ENCODE measurements around the gene SIL1. TPM values are rescaled to one million over a fixed set of nuclear protein-coding genes. Genes with fewer than 3 reads are reported as not detected.
A peak's percentile ranks its signal among the peaks of the same experiment; 100 is the strongest.

The SIL1 gene
- total and polyA plus RNA-seq, 2 of the 13 experiments (the other 11 are each of a cell fraction or from before 2014, with no cell fraction given): 26.0 to 30.0 TPM

GRCh38 chr5:139245637-139246339, 47.6 kb upstream of the SIL1 start:
- peak overlapping the region; percentile 39 for H3K4me2 ChIP-seq (ENCODE audit: low read depth, low read length)
- no peak overlapping the region for H3K27ac ChIP-seq (ENCODE audit: extremely low read length, insufficient read depth, low read length)
- ATAC-seq (no peak), FAIRE-seq (no peak), DNase-seq (ENCODE audit: low spot score) (no peak)
- H3K79me2 ChIP-seq (ENCODE audit: insufficient read depth, low read length): no peaks in the 10 kb centered on the region
- no peak overlapping the region for H2AFZ ChIP-seq (ENCODE audit: low read length)
- intact Hi-C loops (cut with micrococcal nuclease; ENCODE audit: unreplicated experiment): no loop called here
- H3K9ac ChIP-seq (ENCODE audit: insufficient read depth, low read depth, low read length): no peak overlapping the region
- TF ChIP-seq HNRNPUL1 (IDR thresholded peaks at IDR 0.05; ENCODE audit: low read depth, low read length) (no peak), ZFP90 (CRISPR knock-in tag; IDR thresholded peaks at IDR 0.05; ENCODE audit: borderline replicate concordance) (no peak), SRSF9 (IDR thresholded peaks at IDR 0.05; ENCODE audit: borderline replicate concordance, insufficient read depth, low read depth, low read length, poor library complexity, severe bottlenecking) (no peak), ZNF280D (CRISPR knock-in tag; IDR thresholded peaks at IDR 0.05) (no peak), ZBTB2 (CRISPR knock-in tag; IDR thresholded peaks at IDR 0.05; ENCODE audit: low read depth) (no peak), HNF1B (CRISPR knock-in tag; IDR thresholded peaks at IDR 0.05) (no peak), ZNF33A (CRISPR knock-in tag; IDR thresholded peaks at IDR 0.05; ENCODE audit: borderline replicate concordance) (no peak), ZKSCAN1 (IDR thresholded peaks at IDR 0.05; ENCODE audit: low read length) (peak; percentile 62; the same call in 1 of the 2 replicates), ZNF749 (CRISPR knock-in tag; IDR thresholded peaks at IDR 0.05; ENCODE audit: borderline replicate concordance) (no peak), CTCF (CRISPR knock-in tag; IDR thresholded peaks at IDR 0.05) (peak; percentile 18; the same call in 1 of the 2 replicates), STAG1 (CRISPR knock-in tag; IDR thresholded peaks at IDR 0.05) (0 out of 2 replicates have a peak, but pooled peaks have one; percentile 9)
- no TSS peak for BruUV-seq (replicated peaks)
- no peaks in the 10 kb centered on the region for H3K27me3 ChIP-seq (ENCODE audit: control insufficient read depth in 1 of 2, insufficient read depth in 2 of 2, low read length in 2 of 2)
- H3K4me3 ChIP-seq (replicated peaks in 1 of 3; ENCODE audit: insufficient read depth in 1 of 3, low read depth in 2 of 3, low read length in 3 of 3): no peak overlapping the region; a peak in 1 of 6 replicates
- CTCF ChIA-PET (ENCODE audit: low intra/inter-chr PET ratio, low total read pairs): no interaction called here
- H3K9me3 ChIP-seq (ENCODE audit: low read length): no peaks in the 10 kb centered on the region
- H4K20me1 ChIP-seq (ENCODE audit: insufficient read depth, low read length): no peaks in the 10 kb centered on the region
- H3K36me3 ChIP-seq (replicated peaks in 1 of 2; ENCODE audit: control insufficient read depth in 1 of 2, insufficient read depth in 2 of 2, low read length in 2 of 2): no peaks in the 10 kb centered on the region
- in situ Hi-C loops (cut with HindIII; ENCODE audit: extremely low pct_ligation_motif_present, low pct_unique_long_range_greater_than_20kb): no loop called here
- POLR2A ChIA-PET: no interaction called here
- no peaks in the 10 kb centered on the region for H3K4me1 ChIP-seq (ENCODE audit: insufficient read depth, low read length)
